ENCODE data around the gene PRRC2B.

DNA sequence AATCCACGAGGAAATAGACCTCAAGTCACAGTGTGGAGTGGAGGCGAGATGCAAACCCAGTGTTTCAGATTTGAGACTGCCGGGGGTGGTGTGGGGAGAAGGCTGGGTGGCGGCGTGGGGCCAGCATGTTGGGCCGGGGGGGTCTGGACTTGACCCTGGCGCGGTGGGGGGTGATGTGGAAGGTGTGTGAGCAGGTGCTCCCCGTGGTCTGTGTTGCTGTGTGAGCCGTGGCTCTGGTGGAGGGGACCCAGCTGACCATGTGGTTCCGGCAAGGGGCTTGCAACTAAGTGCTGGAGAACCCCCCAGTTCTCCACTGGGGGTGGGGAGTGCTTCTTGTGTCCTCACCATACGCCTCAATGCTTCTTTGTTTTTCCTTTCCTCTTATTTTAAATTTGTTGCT lies 25.8 kb downstream of the PRRC2B start:
- TF ChIP-seq CTCF (IDR thresholded peaks at IDR 0.05 in 2 of 3, conservative IDR thresholded peaks at IDR 0.05 in 1 of 3; ENCODE audit: borderline replicate concordance in 1 of 3, insufficient read depth in 1 of 3, low read depth in 2 of 3, low read length in 2 of 3) (no peak), JUND (IDR thresholded peaks at IDR 0.05) (no peak), POLR2AphosphoS5 (IDR thresholded peaks at IDR 0.05; ENCODE audit: low read depth, low read length) (0 out of 2 replicates have a peak, but pooled peaks have one; percentile 23), YY1 (IDR thresholded peaks at IDR 0.05; ENCODE audit: extremely low read depth, insufficient replicate concordance, low read depth, low read length) (no peak), POLR2A (IDR thresholded peaks at IDR 0.05; ENCODE audit: borderline replicate concordance, extremely low read depth, insufficient read depth, insufficient read length) (no peak), RAD21 (IDR thresholded peaks at IDR 0.05; ENCODE audit: low read depth) (no peak), TCF7L2 (IDR thresholded peaks at IDR 0.05; ENCODE audit: borderline replicate concordance, extremely low read depth, insufficient read depth, insufficient read length) (no peak), ZNF274 (IDR thresholded peaks at IDR 0.05; ENCODE audit: low read depth, low read length) (no peak), CBX3 (IDR thresholded peaks at IDR 0.05; ENCODE audit: low read depth) (no peak)

Data from HCT116 (cell line).